CD4-positive, alpha-beta T cell treated with Interleukin-12 subunit alpha and Interleukin-12 subunit beta, for 1 hour (primary cell): ENCODE results near the gene NCAPD2.

Experiments used
- DNase-seq: peaks from one replicate; pipeline ENCODE4 v3.0.0-alpha.2; 2020

Gene NCAPD2

DNA sequence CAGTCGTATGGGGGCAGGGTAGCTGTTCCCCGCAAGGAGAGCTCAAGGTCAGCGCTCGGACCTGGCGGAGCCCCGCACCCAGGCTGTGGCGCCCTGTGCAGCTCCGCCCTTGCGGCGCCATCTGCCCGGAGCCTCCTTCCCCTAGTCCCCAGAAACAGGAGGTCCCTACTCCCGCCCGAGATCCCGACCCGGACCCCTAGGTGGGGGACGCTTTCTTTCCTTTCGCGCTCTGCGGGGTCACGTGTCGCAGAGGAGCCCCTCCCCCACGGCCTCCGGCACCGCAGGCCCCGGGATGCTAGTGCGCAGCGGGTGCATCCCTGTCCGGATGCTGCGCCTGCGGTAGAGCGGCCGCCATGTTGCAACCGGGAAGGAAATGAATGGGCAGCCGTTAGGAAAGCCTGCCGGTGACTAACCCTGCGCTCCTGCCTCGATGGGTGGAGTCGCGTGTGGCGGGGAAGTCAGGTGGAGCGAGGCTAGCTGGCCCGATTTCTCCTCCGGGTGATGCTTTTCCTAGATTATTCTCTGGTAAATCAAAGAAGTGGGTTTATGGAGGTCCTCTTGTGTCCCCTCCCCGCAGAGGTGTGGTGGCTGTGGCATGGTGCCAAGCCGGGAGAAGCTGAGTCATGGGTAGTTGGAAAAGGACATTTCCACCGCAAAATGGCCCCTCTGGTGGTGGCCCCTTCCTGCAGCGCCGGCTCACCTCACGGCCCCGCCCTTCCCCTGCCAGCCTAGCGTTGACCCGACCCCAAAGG, 41.2 kb downstream of the NCAPD2 start:
- peak; percentile 76 for DNase-seq

DNA sequence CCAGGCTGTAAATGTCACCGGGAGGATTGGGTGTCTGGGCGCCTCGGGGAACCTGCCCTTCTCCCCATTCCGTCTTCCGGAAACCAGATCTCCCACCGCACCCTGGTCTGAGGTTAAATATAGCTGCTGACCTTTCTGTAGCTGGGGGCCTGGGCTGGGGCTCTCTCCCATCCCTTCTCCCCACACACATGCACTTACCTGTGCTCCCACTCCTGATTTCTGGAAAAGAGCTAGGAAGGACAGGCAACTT, 41.7 kb downstream of the NCAPD2 start:
- no peak for DNase-seq

DNA sequence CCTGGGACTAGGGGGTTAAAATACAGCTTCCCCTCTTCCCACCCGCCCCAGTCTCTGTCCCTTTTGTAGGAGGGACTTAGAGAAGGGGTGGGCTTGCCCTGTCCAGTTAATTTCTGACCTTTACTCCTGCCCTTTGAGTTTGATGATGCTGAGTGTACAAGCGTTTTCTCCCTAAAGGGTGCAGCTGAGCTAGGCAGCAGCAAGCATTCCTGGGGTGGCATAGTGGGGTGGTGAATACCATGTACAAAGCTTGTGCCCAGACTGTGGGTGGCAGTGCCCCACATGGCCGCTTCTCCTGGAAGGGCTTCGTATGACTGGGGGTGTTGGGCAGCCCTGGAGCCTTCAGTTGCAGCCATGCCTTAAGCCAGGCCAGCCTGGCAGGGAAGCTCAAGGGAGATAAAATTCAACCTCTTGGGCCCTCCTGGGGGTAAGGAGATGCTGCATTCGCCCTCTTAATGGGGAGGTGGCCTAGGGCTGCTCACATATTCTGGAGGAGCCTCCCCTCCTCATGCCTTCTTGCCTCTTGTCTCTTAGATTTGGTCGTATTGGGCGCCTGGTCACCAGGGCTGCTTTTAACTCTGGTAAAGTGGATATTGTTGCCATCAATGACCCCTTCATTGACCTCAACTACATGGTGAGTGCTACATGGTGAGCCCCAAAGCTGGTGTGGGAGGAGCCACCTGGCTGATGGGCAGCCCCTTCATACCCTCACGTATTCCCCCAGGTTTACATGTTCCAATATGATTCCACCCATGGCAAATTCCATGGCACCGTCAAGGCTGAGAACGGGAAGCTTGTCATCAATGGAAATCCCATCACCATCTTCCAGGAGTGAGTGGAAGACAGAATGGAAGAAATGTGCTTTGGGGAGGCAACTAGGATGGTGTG, 42.3 kb downstream of the NCAPD2 start:
- DNase-seq = no peak

DNA sequence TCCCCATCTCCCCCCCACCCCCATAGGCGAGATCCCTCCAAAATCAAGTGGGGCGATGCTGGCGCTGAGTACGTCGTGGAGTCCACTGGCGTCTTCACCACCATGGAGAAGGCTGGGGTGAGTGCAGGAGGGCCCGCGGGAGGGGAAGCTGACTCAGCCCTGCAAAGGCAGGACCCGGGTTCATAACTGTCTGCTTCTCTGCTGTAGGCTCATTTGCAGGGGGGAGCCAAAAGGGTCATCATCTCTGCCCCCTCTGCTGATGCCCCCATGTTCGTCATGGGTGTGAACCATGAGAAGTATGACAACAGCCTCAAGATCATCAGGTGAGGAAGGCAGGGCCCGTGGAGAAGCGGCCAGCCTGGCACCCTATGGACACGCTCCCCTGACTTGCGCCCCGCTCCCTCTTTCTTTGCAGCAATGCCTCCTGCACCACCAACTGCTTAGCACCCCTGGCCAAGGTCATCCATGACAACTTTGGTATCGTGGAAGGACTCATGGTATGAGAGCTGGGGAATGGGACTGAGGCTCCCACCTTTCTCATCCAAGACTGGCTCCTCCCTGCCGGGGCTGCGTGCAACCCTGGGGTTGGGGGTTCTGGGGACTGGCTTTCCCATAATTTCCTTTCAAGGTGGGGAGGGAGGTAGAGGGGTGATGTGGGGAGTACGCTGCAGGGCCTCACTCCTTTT, 43.1 kb downstream of the NCAPD2 start:
- no peak for DNase-seq

DNA sequence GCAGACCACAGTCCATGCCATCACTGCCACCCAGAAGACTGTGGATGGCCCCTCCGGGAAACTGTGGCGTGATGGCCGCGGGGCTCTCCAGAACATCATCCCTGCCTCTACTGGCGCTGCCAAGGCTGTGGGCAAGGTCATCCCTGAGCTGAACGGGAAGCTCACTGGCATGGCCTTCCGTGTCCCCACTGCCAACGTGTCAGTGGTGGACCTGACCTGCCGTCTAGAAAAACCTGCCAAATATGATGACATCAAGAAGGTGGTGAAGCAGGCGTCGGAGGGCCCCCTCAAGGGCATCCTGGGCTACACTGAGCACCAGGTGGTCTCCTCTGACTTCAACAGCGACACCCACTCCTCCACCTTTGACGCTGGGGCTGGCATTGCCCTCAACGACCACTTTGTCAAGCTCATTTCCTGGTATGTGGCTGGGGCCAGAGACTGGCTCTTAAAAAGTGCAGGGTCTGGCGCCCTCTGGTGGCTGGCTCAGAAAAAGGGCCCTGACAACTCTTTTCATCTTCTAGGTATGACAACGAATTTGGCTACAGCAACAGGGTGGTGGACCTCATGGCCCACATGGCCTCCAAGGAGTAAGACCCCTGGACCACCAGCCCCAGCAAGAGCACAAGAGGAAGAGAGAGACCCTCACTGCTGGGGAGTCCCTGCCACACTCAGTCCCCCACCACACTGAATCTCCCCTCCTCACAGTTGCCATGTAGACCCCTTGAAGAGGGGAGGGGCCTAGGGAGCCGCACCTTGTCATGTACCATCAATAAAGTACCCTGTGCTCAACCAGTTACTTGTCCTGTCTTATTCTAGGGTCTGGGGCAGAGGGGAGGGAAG, 43.9 kb downstream of the NCAPD2 start:
- DNase-seq = peak; percentile 89

DNA sequence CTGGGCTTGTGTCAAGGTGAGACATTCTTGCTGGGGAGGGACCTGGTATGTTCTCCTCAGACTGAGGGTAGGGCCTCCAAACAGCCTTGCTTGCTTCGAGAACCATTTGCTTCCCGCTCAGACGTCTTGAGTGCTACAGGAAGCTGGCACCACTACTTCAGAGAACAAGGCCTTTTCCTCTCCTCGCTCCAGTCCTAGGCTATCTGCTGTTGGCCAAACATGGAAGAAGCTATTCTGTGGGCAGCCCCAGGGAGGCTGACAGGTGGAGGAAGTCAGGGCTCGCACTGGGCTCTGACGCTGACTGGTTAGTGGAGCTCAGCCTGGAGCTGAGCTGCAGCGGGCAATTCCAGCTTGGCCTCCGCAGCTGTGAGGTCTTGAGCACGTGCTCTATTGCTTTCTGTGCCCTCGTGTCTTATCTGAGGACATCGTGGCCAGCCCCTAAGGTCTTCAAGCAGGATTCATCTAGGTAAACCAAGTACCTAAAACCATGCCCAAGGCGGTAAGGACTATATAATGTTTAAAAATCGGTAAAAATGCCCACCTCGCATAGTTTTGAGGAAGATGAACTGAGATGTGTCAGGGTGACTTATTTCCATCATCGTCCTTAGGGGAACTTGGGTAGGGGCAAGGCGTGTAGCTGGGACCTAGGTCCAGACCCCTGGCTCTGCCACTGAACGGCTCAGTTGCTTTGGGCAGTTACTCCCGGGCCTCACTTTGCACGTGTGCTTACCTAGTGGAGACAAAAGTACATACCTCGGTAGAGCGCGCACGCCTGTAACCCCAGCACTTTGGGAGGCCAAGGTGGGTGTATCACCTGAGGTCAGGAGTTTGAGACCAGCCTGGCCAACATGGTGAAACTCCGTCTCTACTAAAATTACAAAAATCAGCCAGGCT, 44.8 kb downstream of the NCAPD2 start:
- no peak for DNase-seq

DNA sequence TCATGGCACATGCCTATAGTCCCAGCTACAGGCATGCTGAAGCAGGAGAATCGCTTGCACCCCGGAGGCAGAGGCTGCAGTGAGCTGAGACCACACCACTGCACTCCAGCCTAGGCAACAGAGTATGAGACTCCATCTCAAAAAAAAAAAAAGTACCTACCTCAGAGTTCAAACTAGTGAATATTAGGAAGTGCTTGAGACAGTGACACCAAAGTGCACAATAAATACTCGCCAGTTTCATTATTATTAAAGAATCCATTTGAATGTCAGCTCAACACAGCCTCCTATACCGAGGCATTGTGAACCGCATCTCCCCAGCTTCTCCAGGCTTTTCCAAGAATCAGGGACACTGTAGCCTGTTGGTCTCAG, 45.4 kb downstream of the NCAPD2 start:
- no peak for DNase-seq

DNA sequence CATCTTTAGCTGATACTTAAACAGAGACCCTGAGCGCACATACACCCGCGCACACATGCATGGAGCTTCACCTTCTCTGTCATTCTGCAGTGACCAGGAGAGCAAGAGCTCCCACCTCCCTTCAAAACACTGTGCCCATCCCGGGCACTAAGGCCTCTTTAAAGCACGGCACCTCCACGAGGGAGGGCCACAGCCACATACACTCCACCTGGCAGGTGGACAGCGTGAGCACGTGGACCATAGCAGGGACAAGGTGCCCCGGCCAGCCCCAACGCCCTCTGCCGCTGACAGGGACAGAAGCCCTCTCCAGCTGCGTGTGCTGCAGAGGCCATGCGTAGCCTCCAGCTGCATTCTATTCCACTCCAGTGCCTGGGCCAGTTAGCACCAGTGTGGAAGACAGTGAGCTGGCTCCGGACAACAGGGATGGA, 45.8 kb downstream of the NCAPD2 start:
- no peak for DNase-seq

DNA sequence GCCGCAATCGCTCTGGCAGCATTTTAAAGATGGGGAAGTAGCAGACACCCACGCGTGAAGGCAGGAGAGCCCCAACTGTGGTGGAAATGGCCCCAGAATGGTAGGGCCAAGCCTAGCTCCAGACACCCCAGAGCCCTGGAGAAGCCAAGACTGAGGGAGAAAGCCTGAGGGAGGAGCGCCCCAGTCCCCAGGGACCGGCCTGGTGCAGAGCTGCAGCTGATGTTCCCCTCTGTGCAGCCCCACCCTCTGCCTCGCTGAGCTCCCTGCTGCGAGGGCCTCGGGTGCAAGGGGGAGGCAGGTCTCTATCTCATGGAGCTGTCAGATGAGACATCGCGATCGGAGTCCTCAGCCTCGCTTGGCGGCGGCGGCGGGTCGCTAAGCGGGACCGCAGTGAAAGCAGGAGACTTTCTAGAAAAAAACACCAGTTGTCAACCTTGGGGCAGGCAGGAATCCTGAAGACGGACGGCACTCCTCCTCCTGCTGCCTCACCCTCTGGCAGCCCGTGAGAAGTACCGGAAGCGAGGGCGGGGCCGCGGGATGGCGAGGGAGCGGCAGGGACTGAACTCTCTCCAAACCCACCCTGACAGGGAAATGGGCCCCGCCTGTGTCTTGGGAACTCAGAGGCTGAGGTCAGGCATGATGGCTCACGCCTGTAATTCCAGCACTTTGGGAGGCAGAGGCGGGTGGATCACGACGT, 46.4 kb downstream of the NCAPD2 start:
- DNase-seq = peak; percentile 40

DNA sequence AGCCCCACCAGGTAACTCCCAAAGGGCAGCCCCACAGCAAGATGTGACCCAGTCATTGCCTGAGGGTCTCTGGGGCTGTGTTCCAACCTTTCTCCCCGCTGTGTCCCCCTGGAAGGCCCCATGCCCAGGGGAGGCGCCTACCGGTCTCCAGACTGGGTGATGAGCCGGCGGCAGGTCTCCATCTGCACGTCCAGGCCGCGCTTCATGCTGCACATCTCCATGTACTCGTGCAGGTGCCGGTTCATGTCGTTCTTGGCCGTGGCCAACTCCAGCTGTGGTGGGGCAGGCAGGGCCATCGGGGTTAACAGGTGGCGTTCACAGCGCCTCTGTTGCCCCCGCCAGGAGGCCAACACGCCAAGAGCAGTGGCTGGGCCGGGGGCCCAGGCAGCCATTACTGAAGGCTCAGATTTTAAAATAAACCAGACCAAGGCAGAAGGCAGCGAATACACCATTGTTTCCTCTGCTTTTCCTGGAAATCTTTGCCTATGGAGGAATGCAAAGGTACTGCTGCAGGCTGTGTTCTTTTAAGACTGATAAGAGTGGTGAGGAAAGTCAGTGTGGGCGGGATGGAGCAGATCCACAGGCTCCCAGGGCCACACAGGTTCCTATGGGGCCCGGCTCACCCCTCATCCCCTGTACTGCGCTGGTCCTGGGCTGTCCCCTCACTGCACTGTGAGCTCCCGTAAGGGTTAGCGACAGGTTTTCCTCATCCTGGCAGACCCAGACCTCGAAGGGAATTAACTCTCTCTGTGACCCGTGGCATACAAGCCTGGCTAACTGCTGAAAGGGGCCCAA, 47.7 kb downstream of the NCAPD2 start:
- no peak for DNase-seq

DNA sequence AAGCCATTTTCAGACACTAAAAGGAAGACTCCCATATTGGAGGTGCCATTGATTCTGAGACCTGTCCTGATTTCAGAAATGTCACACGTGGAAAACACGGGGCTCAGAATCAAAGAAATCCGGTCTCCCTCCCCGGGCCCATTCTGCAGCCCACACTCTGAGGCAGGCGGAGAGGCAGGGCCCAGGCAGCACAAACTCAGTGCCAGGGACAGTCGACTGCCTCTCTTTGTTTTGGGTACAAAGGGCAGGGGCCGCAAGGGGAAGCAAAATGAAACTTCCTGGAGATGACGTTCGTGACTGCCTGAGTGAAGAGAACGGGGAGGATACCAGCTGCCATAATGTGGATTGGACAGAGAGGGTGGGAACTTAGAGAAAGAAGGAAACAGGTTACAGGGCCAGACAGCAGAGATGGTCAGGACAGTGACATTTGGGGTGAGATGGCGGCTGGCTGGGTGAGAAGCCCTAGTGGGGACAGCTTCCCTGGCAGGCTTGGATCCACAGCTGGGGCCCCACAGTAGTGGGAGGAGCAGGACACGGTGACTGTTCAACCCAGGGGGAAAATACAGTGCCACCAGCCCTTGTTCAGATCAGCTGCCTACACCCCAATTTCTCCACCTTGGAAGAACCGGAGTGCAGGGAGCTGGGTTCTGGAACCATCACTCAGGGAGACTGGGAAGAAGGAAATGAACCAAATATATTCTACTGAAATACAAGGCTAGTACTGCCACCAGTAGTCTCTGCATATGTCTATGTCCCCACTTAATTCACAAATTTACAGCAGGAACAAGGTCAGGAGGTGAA, 48.5 kb downstream of the NCAPD2 start:
- no peak for DNase-seq

DNA sequence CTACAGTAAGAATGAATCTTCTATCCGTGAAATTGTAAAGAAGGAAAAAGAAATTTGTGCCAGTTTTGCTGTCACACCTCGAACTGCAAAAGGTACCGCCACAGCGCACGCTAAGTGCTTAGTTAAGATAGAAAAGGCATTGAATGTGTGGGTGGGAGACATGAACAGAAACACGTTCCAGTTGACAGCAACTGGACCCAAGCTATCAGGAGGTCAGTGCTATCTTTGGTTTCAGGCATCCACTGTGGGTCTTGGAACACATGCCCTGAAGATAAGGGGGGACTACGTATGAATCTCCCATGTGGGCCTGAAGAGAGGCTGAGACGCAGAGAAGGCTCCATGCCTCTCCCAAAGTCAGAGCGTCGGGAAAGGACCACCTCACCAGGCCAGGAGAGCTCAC, 52.1 kb downstream of the NCAPD2 start:
- no peak for DNase-seq

DNA sequence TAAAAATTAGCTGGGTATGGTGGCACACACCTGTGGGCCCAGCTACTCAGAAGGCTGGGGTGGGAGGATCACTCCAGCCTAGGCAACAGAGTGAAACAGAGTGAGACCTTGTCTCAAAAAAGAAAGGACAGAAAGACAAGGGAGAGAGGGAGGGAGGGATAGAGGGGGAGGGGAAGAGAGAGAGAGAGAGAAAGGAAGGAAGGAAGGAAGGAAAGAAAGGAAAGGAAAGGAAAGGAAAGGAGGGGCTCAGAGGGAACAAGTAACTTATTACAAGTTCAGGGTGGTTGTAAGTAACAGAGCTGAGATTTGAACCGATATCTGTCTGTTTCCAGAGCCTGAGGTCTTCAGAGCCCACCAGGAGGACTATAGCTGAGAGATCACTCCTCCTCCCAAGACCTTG, 53.7 kb downstream of the NCAPD2 start:
- no peak for DNase-seq

DNA sequence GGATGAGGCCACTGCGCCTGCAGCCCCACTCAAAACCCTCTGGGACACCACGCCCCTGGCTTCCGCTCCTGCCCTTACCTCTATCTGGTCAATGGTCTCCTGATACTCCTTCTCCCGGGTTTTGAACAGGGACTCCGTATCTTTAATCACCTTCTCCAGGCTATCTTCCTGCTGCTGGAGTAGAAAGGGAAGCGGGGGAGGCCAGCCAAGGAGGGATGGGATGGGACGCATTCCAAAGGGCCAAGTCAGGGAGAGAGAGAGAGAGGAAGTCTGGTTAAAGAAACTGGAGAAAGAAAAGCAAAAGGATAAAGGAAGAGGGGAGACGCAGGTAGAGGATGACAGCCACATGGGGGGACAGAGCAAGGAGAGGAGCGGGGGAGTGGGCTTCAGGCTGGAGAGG, 54.1 kb downstream of the NCAPD2 start:
- no peak for DNase-seq

DNA sequence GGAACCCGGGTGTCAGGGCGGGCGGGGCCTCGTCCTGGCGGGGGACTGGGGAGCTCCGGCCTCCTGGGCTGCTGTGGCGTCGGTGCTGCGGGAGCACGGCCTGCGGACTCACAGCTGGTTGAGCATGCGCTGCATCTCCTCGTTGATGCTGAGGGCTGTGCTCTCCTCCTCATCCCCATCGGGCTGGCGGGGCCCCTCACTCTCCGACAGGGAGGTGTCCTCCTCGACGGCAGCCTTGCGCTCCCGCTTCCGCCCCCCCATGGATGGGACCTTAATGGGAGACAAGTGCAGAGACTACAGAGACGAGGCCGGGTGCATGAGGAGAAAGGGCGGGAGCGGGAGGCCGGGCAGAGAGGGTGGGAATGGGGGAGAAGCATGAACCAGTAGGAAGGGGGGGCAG, 54.7 kb downstream of the NCAPD2 start:
- DNase-seq = no peak

DNA sequence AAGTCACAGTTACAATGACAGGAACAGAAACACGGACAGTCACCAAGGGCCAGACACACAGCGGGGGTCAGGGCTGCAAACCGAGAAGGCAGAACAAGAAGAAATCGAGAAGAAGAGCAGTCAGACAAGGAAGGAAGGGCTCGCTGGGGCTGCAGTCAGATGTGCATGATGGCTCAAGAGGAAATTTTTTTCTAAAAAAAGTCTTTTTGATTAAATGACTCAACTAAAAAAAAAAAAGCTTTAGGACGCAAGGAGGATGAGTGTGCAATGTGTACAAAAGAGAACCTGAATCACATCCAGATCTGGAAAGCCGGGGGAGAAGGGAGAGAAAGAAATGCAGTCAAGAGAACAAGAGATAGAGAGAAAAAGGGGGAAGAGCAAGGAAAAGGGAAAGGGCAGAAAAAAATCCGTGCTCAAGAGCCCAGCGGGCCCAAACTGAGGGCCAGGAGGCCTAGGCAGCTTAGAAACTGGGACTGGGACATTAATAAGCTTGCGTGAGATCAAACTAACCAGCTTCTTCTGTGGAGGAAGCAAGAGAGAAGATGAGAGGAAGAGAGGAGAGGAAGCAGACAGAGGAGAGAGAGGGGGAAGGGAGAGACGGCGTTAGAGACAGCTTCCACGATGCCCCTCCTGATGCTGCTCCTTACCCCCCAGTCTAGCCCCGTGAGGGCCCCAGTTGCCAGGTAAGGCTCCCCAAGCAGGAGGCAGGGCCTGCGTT, 55.2 kb downstream of the NCAPD2 start:
- DNase-seq = no peak

DNA sequence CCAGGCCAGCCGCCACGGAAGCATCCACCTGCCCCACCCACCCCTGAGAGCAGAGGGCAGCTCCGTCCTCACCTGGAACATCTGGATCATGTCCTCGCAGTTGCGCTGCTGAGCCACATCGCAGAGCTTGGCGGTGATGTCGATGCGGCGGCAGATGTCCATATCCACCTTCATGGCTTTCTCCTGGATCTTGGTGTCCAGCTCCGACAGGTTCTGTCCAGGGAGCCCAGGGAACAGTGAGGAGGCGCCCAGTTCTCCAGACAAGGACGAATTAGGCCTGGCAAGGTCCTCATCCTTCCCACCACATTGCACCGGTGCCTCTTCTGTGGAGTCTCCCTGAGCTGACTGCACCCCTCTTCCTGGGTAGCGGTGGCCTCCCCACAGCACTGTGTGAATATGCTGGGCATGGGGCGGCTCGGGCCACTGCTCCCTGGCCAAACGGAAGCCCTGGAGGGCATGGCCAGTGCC, 55.8 kb downstream of the NCAPD2 start:
- no peak for DNase-seq

DNA sequence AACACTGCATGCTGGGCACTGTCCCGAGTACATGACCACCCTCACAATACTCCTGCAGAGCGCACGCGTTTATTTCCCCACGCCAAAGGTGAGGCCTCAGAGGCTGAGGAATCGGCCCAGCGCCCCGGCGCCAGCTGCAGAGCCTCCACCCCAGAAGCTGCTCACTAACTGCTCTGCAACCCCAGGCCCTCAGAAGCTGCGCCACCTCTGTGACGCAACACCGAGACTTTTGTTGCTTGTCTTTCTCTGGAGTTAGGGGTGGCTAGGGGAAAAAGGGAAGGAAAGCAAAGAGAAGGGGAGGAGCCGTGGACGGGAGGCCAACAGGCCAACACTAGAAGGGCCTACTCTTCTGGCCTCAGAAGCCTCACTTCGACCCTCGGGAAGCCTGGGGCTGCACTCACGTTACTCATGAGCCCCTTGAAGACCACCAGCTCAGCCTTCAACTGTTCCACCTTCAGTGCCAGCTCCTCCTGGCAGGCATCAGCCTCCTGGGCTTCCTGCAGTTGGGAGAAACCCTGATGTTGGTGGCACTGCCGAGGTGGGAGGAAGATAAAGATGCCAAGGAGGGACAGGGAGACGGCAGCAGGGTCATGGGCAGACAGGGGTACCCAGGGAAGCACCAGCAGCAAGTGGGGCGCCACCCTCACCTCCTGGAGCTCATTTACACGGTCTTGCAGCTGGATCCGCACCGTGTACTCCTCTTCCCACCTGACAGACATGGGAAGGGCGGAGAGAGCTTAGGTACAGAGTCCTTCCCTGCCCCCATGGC, 56.6 kb downstream of the NCAPD2 start:
- no peak for DNase-seq
